ENCODE measurements around the gene TBC1D17. TPM values are rescaled to one million over a fixed set of nuclear protein-coding genes. Genes with fewer than 3 reads are reported as not detected.

TBC1D17 gene
- total and polyA plus RNA-seq, 4 donors: 11.3 to 27.9 (median 17.2) TPM

GRCh38 chr19:49920624-49921363 lies 43.3 kb downstream of the TBC1D17 start:
- Histone ChIP-seq H3K9ac (ENCODE audit: low read depth in 1 of 2, low read length in 2 of 2) (no peak overlapping the region), H3K4me1 (ENCODE audit: control insufficient read depth in 4 of 4, insufficient read depth in 4 of 4, low read length in 3 of 4) (peaks cover 10 to 57% (median 32%) of the 10 kb centered on the region in 4 donors), H3K4me3 (ENCODE audit: low read depth in 1 of 3, low read length in 3 of 3) (no peak overlapping the region), H3K27ac (ENCODE audit: low read depth in 1 of 2, low read length in 2 of 2) (peak overlapping the region; percentile 96), H3K36me3 (ENCODE audit: control insufficient read depth in 4 of 4, insufficient read depth in 3 of 4, low read depth in 1 of 4, low read length in 3 of 4) (no peaks in the 10 kb centered on the region), H3K9me3 (ENCODE audit: control insufficient read depth in 4 of 4, low read length in 3 of 4) (no peaks in the 10 kb centered on the region), H3K27me3 (ENCODE audit: control insufficient read depth in 4 of 4, insufficient read depth in 4 of 4, low read length in 3 of 4) (no peaks in the 10 kb centered on the region)
- TF ChIP-seq FOXA1 (IDR thresholded peaks at IDR 0.05): no peak
- no peak for TF ChIP-seq HNF4A (conservative IDR thresholded peaks at IDR 0.05)
- no peak for TF ChIP-seq SP1 (IDR thresholded peaks at IDR 0.05)
- no peak for TF ChIP-seq REST (IDR thresholded peaks at IDR 0.05)
- no peak for TF ChIP-seq YY1 (IDR thresholded peaks at IDR 0.05)
- TF ChIP-seq ATF3 (IDR thresholded peaks at IDR 0.05): no peak
- no peak for TF ChIP-seq HNF4G (IDR thresholded peaks at IDR 0.05)
- TF ChIP-seq FOXA2 (IDR thresholded peaks at IDR 0.05): no peak
- 96% methylated on average over 24 of the region's 24 CpGs for WGBS
- DNase-seq (ENCODE audit: low spot score): no peak

- Histone ChIP-seq H3K27ac (ENCODE audit: low read depth in 1 of 2, low read length in 2 of 2) (peak overlapping the region; percentile 96), H3K4me3 (ENCODE audit: low read depth in 1 of 3, low read length in 3 of 3) (no peak overlapping the region), H3K9ac (ENCODE audit: low read depth in 1 of 2, low read length in 2 of 2) (peak overlapping the region; percentile 77 to 85), H3K36me3 (ENCODE audit: control insufficient read depth in 4 of 4, insufficient read depth in 3 of 4, low read depth in 1 of 4, low read length in 3 of 4) (no peaks in the 10 kb centered on the region), H3K4me1 (ENCODE audit: control insufficient read depth in 4 of 4, insufficient read depth in 4 of 4, low read length in 3 of 4) (peaks cover 10 to 50% (median 32%) of the 10 kb centered on the region in 4 donors), H3K9me3 (ENCODE audit: control insufficient read depth in 4 of 4, low read length in 3 of 4) (no peaks in the 10 kb centered on the region), H3K27me3 (ENCODE audit: control insufficient read depth in 4 of 4, insufficient read depth in 4 of 4, low read length in 3 of 4) (no peaks in the 10 kb centered on the region)
- 73% methylated on average over 22 of the region's 22 CpGs for WGBS
- TF ChIP-seq EGR1 (IDR thresholded peaks at IDR 0.05; ENCODE audit: low read depth in 2 of 2) (no peak), YY1 (IDR thresholded peaks at IDR 0.05) (no peak), JUND (IDR thresholded peaks at IDR 0.05) (no peak), NR2F2 (IDR thresholded peaks at IDR 0.05) (no peak)
- DNase-seq (ENCODE audit: low spot score): no peak
Measured at GRCh38 chr19:49921871-49922795, 44.6 kb downstream of the TBC1D17 start.
